BJ (cell line): ENCODE measurements around the gene BRI3BP. TPM values are rescaled to one million over a fixed set of nuclear protein-coding genes. Genes with fewer than 3 reads are reported as not detected.
"Not testable (repeated sequence)": the region's sequence is repeated elsewhere in the genome, so short reads cannot be mapped to it uniquely, and the experiment has no call there.

ENCODE experiments used
- CTCF ChIA-PET: fragments of 350-600 bp; formaldehyde crosslinking; extraction: SDS; loops from one replicate; lab custom pipeline; 2021; ENCODE audit warnings: antibody characterized with exemption, inconsistent platforms; lab: Yijun Ruan, JAX
- POLR2A ChIA-PET: fragments of 300-600 bp; sonication (Branson Sonifier 250); formaldehyde crosslinking; extraction: SDS; loops from one replicate; lab custom pipeline; 2021; ENCODE audit warnings: antibody characterized with exemption; lab: Charles Lee
- DNase-seq: peaks from one replicate; pipeline ENCODE4 v3.0.0-alpha.2; 2011; ENCODE audit warnings: low read depth
- H3K27me3 ChIP-seq: 2 replicates; pipeline ENCODE4 v1.6.0; 2011; ENCODE audit warnings: low read length; ENCODE audit not compliant: control insufficient read depth, insufficient read depth
- H3K36me3 ChIP-seq: 2 replicates; pipeline ENCODE4 v1.5.1; 2011; ENCODE audit warnings: low read length; ENCODE audit not compliant: control insufficient read depth, insufficient read depth
- H3K4me3 ChIP-seq: 2 replicates; pipeline ENCODE4 v1.5.1; 2011; ENCODE audit warnings: low read depth, mild to moderate bottlenecking, control low read depth, low read length
- polyA plus RNA-seq: library from polyadenylated mRNA; depleted of rRNA; stranded (reverse); fragments of >200 nt; gene quantifications from 2 replicates; pipeline ENCODE4 v1.2.3, GENCODE V29; 2011
- TF ChIP-seq, protein P1 (sequence below): IDR thresholded peaks from 2 replicates; pipeline ENCODE4 v1.5.1; 2011; ENCODE audit warnings: low read depth, mild to moderate bottlenecking, control low read depth, inconsistent platforms, low read length, moderate library complexity; ENCODE audit not compliant: insufficient read depth

Gene BRI3BP
- polyA plus RNA-seq, 1 experiment = 1.9 TPM

DNA sequence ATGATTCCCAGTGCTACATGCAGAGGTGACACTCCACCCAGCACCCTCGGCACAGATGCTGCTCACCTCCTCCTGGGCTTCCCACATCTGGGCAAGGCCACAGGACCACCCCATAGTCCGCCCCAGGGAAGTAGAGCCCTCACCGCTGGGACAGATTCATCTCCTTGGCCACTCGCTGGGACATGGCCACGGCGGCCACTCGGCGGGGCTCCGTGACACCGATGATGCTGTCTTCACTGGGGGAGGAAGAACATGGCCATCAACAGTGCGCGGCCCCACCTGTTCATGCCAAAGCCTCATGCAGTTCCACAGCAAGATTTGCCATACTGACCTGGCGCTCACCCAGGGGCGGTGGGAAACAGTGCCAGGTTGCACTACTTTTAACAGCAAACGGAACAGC lies 18.2 kb upstream of the BRI3BP start:
- ChIA-PET CTCF (no interaction called here), POLR2A (no interaction called here)
- no peaks in the 10 kb centered on the region for H3K27me3 ChIP-seq
- no peak overlapping the region for H3K4me3 ChIP-seq
- TF ChIP-seq, protein P1, sequence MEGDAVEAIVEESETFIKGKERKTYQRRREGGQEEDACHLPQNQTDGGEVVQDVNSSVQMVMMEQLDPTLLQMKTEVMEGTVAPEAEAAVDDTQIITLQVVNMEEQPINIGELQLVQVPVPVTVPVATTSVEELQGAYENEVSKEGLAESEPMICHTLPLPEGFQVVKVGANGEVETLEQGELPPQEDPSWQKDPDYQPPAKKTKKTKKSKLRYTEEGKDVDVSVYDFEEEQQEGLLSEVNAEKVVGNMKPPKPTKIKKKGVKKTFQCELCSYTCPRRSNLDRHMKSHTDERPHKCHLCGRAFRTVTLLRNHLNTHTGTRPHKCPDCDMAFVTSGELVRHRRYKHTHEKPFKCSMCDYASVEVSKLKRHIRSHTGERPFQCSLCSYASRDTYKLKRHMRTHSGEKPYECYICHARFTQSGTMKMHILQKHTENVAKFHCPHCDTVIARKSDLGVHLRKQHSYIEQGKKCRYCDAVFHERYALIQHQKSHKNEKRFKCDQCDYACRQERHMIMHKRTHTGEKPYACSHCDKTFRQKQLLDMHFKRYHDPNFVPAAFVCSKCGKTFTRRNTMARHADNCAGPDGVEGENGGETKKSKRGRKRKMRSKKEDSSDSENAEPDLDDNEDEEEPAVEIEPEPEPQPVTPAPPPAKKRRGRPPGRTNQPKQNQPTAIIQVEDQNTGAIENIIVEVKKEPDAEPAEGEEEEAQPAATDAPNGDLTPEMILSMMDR = no peak
- H3K36me3 ChIP-seq = peaks cover 37% of the 10 kb centered on the region
- no peak for DNase-seq

DNA sequence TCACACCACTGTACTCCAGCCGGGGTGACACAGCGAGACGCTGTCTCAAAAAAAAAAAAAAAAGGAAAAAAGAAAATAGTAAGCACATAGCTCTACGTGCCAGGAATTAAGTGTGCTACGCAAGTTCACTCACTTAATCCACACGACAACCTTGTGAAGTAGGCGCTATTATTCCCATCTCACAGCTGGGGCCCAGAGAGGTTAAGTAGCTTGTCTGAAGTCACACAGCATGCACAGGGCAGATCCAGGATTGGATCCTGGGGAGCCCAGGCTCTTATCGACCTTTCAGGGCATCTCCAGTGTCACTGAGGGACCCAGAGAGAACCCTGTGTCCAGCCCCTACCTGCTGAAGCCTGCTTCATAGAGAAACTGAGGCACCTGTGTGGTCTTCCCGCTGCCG lies 16.4 kb upstream of the BRI3BP start:
- no peak for DNase-seq
- POLR2A ChIA-PET = no interaction called here
- TF ChIP-seq, protein P1 = no peak

DNA sequence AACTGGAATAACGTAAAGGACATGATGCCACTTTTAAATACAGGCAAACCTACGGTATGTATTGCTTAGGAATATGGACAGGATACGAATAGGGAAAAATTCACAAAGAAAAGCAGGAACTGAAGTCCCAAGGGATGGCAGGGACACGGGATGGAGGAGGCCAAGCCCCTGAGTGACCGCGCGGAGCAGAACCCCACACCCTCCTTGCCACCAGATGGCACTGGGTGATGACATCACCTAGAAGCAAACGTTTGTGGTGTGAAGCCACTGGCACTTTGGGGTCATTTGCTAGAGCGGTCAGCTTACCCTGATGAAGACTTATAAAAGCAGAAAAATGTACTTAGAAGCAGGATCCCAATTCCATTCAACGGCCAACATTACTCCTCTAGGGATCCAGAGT lies 13.9 kb upstream of the BRI3BP start:
- CTCF ChIA-PET = interaction anchor here (0.6 kb wide), 1 partner anchor 39 kb away, joined by 3 read pairs; no protein-coding TSS in a partner anchor
- POLR2A ChIA-PET = no interaction called here
- H3K36me3 ChIP-seq = peaks cover 37% of the 10 kb centered on the region
- H3K4me3 ChIP-seq = no peak overlapping the region
- TF ChIP-seq, protein P1 = no peak
- DNase-seq = no peak
- no peaks in the 10 kb centered on the region for H3K27me3 ChIP-seq

More for the DNA sequence above, 16.4 kb upstream of the BRI3BP start:
- Histone ChIP-seq H3K4me3 (no peak overlapping the region), H3K36me3 (peaks cover 36% of the 10 kb centered on the region), H3K27me3 (no peaks in the 10 kb centered on the region)
- CTCF ChIA-PET = interaction anchor here (0.7 kb wide), 1 partner anchor 37 kb away, joined by 3 read pairs; no protein-coding TSS in a partner anchor

DNA sequence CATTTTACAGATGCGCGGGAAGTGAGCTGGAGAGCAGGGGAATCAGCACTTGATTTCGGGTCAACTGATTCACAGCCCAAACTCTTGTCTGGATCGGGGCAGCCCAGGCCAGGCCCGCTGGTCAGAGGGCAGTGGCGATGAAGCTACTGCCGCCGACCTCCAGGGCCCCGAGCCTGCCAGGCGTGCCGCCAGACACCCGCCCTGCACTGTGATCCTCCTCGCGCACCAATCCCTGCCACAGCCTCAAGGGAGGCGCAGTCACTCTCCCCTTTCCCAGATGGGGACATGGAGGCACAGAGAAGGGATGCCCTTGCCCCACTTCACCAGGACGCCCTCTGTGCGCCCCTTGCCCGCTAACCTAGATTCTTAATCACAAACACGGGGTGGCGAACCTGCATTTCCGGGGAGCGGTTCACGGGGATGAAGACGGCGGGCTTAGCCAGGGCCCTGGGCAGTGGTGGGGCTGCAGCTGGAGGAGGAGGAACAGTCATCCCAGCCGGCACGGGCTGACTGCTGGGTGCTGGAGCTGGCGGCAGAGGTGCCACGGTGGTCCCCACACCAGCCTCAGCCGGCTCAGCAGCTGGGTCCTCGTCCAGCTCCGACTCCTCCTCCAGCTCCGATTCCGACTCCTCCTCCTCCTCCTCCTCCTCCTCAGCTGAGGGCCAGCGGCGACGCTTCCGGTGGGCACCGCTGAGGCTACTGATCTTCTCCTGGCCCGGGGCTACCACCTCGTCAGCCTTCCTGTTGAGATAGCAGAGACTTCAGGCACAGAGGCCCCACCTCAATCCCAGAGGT lies 13.2 kb upstream of the BRI3BP start:
- Histone ChIP-seq H3K27me3 (no peaks in the 10 kb centered on the region), H3K4me3 (no peak overlapping the region)
- TF ChIP-seq, protein P1 = no peak

DNA sequence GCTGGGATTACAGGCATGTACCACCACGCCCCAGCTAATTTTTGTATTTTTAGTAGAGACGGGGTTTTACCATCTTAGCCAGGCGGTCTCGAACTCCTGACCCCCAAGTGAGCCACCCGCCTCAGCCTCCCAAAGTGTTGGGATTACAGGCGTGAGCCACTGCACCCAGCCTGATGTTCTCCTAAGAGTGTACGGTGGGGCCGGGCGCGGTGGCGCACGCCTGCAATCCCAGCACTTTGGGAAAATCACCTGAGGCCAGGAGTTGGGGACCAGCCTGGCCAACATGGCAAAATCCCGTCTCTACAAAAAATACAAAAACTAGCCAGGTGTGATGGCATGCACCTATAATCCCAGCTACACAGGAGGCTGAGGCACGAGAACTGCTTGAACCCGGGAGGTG lies 6.6 kb upstream of the BRI3BP start:
- H3K27me3 ChIP-seq, CTCF ChIA-PET, POLR2A ChIA-PET, DNase-seq, H3K4me3 ChIP-seq, H3K36me3 ChIP-seq: not testable (repeated sequence)

More for the DNA sequence above, 13.2 kb upstream of the BRI3BP start:
- peaks cover 39% of the 10 kb centered on the region for H3K36me3 ChIP-seq
- no peak for DNase-seq
- ChIA-PET POLR2A (no interaction called here), CTCF (no interaction called here)
